Measurements from ENCODE around the gene GPR142. TPM values are rescaled to one million over a fixed set of nuclear protein-coding genes. Genes with fewer than 3 reads are reported as not detected.

Gene GPR142
- total RNA-seq, 1 experiment from 2014 or later = 0.33 TPM

GRCh38 chr17:74353446-74354060 is 13.8 kb upstream of the GPR142 start:
- no peaks in the 10 kb centered on the region; a peak in 1 of 5 replicates for H3K9me3 Mint-ChIP-seq
- Histone ChIP-seq H3T11ph (ENCODE audit: low read length) (no peak overlapping the region), H3K18ac (ENCODE audit: insufficient read length, low read depth, low read length) (no peak overlapping the region), H3K4ac (ENCODE audit: low read depth, low read length) (no peak overlapping the region), H2BK12ac (ENCODE audit: insufficient read length, low read depth, low read length) (no peak overlapping the region), H3K79me2 (ENCODE audit: insufficient read depth, low read length) (no peaks in the 10 kb centered on the region), H3K4me1 (ENCODE audit: insufficient read depth, low read length) (no peaks in the 10 kb centered on the region), H3K56ac (ENCODE audit: insufficient read length, low read depth, low read length) (no peak overlapping the region), H3K4me2 (ENCODE audit: insufficient read depth, insufficient read length, low read length) (no peak overlapping the region), H2BK5ac (ENCODE audit: insufficient read length, low read length) (no peak overlapping the region), H3K23me2 (ENCODE audit: insufficient read length, low read depth, low read length, poor library complexity, severe bottlenecking) (no peaks in the 10 kb centered on the region), H3K79me1 (ENCODE audit: insufficient read depth, low read depth, low read length, poor library complexity, severe bottlenecking) (no peaks in the 10 kb centered on the region), H3K9ac (ENCODE audit: extremely low read depth, insufficient read length, low read length) (no peak overlapping the region), H2AK5ac (ENCODE audit: insufficient read length, low read length) (no peak overlapping the region), H4K5ac (ENCODE audit: insufficient read length, low read depth, low read length) (no peak overlapping the region), H2BK120ac (ENCODE audit: low read depth, low read length, poor library complexity, severe bottlenecking) (no peak overlapping the region), H3K23ac (ENCODE audit: insufficient read length, low read depth, low read length) (no peak overlapping the region), H3K14ac (ENCODE audit: insufficient read depth, low read length) (no peak overlapping the region), H3K27ac (ENCODE audit: insufficient read length, low read depth, low read length) (no peak overlapping the region), H4K91ac (ENCODE audit: insufficient read length, low read depth, low read length) (no peak overlapping the region), H2AFZ (ENCODE audit: low read length) (no peak overlapping the region), H4K8ac (replicated peaks; ENCODE audit: insufficient read length, low read depth, low read length) (no peak overlapping the region), H2BK15ac (ENCODE audit: low read depth, low read length) (no peak overlapping the region), H2BK20ac (ENCODE audit: low read depth, low read length, poor library complexity, severe bottlenecking) (no peak overlapping the region), H3K27me3 (ENCODE audit: insufficient read depth, low read length) (peaks cover 13% of the 10 kb centered on the region; the same call in 1 of the 2 replicates), H3K9me3 (ENCODE audit: control insufficient read depth, low read depth, low read length) (no peaks in the 10 kb centered on the region), H4K20me1 (ENCODE audit: control insufficient read depth, insufficient read depth, insufficient read length) (no peaks in the 10 kb centered on the region)
- no peak for TF ChIP-seq CTCF (conservative IDR thresholded peaks at IDR 0.05)
- DNase-seq = no peak
- peaks cover 97% of the 10 kb centered on the region for H3K27me3 Mint-ChIP-seq (ENCODE audit: low read depth)
- peaks cover 0 to 6% (median 3%) of the 10 kb centered on the region in 3 experiments; a peak in 4 of 7 replicates for H3K36me3 Mint-ChIP-seq (ENCODE audit: insufficient read depth in 1 of 3, low read depth in 3 of 3)
- H3K4me3 Mint-ChIP-seq = peak overlapping the region in 1 of 2 experiments; percentile 23; a peak in 2 of 5 replicates
- H3K27ac Mint-ChIP-seq = no peak overlapping the region; a peak in 1 of 7 replicates
- no CpG with 5 or more reads among the region's 10 CpGs for WGBS (ENCODE audit: extremely low coverage, insufficient read length, low lambda C conversion rate)
- peaks cover 6 to 18% of the 10 kb centered on the region in 2 experiments; a peak in 3 of 4 replicates for H3K4me1 Mint-ChIP-seq
